C4-2B (cell line): Measurements from ENCODE around the gene HS6ST3.

Experiments used
- ZFX ChIP-seq: fragments of 450-650 bp; IDR thresholded peaks from 2 replicates; pipeline ENCODE4 v1.6.1; 2017
- TF ChIP-seq, protein P1 (sequence below): fragments of 450-650 bp; conservative IDR thresholded peaks from 2 replicates; pipeline ENCODE4 v1.5.1; 2017; ENCODE audit warnings: mild to moderate bottlenecking

DNA sequence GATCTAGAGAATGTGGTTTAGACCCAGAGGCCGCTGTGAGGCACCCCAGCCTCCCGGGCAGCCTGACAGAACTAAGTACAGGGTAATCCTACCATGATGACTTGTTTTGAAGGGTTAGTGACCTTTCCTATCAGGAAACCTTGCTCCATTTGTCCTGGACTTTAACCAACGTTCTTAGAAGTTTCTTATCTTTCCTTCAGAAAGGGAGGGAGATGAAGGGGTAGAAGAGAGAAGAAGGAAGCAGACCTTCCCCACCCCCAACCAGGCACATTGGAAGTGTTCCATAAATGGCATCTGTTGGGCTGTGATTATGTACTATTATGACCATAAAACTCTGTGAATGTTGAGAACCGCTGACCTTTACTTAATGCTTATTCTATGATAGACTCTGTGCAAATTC is 720.2 kb downstream of the HS6ST3 start:
- TF ChIP-seq, protein P1, sequence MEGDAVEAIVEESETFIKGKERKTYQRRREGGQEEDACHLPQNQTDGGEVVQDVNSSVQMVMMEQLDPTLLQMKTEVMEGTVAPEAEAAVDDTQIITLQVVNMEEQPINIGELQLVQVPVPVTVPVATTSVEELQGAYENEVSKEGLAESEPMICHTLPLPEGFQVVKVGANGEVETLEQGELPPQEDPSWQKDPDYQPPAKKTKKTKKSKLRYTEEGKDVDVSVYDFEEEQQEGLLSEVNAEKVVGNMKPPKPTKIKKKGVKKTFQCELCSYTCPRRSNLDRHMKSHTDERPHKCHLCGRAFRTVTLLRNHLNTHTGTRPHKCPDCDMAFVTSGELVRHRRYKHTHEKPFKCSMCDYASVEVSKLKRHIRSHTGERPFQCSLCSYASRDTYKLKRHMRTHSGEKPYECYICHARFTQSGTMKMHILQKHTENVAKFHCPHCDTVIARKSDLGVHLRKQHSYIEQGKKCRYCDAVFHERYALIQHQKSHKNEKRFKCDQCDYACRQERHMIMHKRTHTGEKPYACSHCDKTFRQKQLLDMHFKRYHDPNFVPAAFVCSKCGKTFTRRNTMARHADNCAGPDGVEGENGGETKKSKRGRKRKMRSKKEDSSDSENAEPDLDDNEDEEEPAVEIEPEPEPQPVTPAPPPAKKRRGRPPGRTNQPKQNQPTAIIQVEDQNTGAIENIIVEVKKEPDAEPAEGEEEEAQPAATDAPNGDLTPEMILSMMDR, result no peak
- TF ChIP-seq ZFX, result no peak
